Activated T-cell treated with anti-CD3 and anti-CD28 coated beads, Interleukin-2, amount 50 U/mL, for 4 hours (primary cell): ENCODE data around the gene DDX43. TPM values are rescaled to one million over a fixed set of nuclear protein-coding genes. Genes with fewer than 3 reads are reported as not detected.
A peak's percentile ranks its signal among the peaks of the same experiment; 100 is the strongest.

ENCODE experiments used
- ATAC-seq, 2 donors: fragments of 200-7000 bp; cut with Tn5 transposase; one replicate each; pipeline ENCODE4 v1.10.0; 2021
- DNase-seq: peaks from one replicate; pipeline ENCODE4 v3.0.0-alpha.2; 2020
- H3K27me3 Mint-ChIP-seq: one replicate; pipeline ENCODE4 v1.8.0; 2021; ENCODE audit warnings: low read depth, mixed read lengths
- H3K36me3 Mint-ChIP-seq: one replicate; pipeline ENCODE4 v1.8.0; 2022; ENCODE audit warnings: mixed read lengths; ENCODE audit not compliant: insufficient read depth
- H3K4me1 Mint-ChIP-seq: one replicate; pipeline ENCODE4 v1.8.0; 2021; ENCODE audit warnings: low read depth, mixed read lengths
- H3K4me3 Mint-ChIP-seq: one replicate; pipeline ENCODE4 v1.8.0; 2021; ENCODE audit warnings: mild to moderate bottlenecking, moderate library complexity, mixed read lengths
- H3K9me3 Mint-ChIP-seq: one replicate; pipeline ENCODE4 v1.8.0; 2021; ENCODE audit warnings: mixed read lengths
- total RNA-seq, 3 donors: library from RNA; stranded (reverse); gene quantifications; one replicate each; pipeline ENCODE4 v1.2.1, GENCODE V29; 2021

Gene DDX43
- under 1 TPM in 2 of 3 donors, not detected in 1; 0.25 to 0.27 TPM for total RNA-seq

DNA sequence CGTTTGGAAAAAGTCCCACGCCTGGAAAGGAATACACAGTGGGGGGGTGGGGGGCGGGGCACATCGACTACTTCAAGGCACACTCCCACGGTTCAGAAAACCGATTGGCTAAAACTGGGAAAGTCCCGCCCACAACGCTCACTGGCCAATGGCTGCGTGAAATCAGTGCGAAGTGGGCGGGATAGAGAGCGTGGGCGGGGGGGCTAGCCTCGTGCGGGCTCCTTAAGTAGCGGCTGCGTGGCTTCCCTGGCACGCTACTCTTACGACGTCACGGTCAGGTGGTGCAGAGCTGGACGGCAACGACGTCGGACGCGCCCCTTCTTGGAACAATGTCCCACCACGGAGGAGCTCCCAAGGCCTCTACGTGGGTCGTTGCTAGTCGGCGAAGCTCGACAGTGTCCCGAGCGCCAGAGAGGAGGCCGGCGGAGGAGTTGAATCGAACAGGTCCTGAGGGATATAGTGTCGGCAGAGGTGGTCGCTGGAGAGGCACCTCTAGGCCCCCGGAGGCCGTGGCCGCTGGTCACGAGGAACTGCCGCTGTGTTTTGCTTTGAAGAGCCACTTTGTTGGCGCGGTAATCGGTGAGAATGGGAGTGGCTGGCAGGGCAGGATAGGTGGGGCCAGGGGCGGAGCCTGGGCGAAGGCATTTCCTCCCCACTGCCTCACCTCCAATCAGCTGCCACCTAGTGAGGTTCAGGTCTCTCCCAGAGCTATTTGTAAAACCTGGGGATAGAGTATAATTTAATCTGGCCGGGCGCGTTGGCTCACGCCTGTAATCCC lies at the start of gene DDX43:
TSS of gene DDX43 (plus strand) at position 252 of the 778 bp plus-strand sequence. CDS start at position 330, 78 bp downstream.
- Mint-ChIP-seq H3K36me3 (no peaks in the 10 kb centered on the region), H3K4me3 (peak within 1 kb of the TSS; percentile 72), H3K9me3 (no peaks in the 10 kb centered on the region), H3K27me3 (no peaks in the 10 kb centered on the region), H3K4me1 (peaks cover 14% of the 10 kb centered on the region)
- DNase-seq = no peak
- peak in 1 of 2 donors; percentile 86 for ATAC-seq

GRCh38 chr6:73348550-73349204 lies 46.0 kb upstream of the DDX43 start:
- Mint-ChIP-seq H3K36me3 (no peaks in the 10 kb centered on the region), H3K4me3 (no peak overlapping the region), H3K27me3 (peaks cover 42% of the 10 kb centered on the region), H3K9me3 (no peaks in the 10 kb centered on the region), H3K4me1 (no peaks in the 10 kb centered on the region)
- ATAC-seq = no peak
- DNase-seq = no peak

- peaks cover 42% of the 10 kb centered on the region for H3K27me3 Mint-ChIP-seq
- ATAC-seq = no peak
- no peak for DNase-seq
- H3K4me3 Mint-ChIP-seq = no peak overlapping the region
- no peaks in the 10 kb centered on the region for H3K9me3 Mint-ChIP-seq
- H3K4me1 Mint-ChIP-seq = no peaks in the 10 kb centered on the region
- no peaks in the 10 kb centered on the region for H3K36me3 Mint-ChIP-seq
Measured at GRCh38 chr6:73349311-73349710, 45.3 kb upstream of the DDX43 start.

DNA sequence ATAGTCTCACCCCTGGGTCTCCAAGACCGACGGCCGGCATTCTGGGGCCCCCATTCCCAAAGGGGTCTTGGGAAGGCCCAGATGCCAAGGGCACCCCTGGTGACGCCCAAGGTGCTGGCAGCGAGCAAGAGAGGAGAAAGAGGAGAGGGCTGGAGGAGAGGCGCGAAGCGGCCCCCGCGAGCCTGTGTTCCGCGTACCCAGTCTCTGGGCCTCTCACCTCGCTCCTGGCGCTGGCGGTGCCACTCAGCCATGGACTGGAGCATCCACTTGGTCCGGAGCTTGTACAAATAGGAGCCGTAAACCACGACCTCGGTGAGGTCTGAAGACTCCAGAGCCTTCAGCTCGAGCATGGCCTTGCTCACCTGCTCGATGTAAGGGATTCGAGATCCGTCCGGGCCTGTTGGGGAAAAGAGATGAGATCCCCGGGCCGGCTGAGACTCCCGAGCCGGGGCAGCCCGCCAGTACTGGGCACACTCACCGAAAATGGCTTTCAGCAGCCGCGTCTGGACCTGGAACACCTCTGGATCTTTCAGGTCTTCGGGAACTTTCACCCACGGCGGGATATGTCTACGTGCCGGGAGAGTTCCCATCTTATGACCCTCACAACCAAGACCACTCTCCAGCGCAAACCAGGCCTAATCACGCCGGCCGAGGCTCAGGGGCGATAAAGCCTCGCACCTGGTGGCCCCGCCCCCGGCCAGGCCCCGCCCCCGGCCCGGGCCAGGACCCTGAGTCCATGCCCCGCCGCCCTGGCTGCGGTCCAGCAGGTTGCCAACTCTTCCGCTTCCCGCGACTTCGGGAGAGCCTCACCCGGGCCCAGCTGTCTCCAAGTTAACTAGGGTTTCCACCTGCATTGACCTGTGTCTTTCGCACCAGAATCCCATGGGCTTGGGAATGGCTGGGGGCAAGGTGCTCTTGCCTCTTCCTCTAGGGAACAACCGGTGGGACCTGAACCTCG lies 40.7 kb upstream of the DDX43 start, which contains the start of gene DPPA5:
TSS of gene DPPA5 (minus strand) at position 641 of the 958 bp plus-strand sequence. CDS start at position 590, 51 bp downstream.
- no peak within 1 kb of the TSS for H3K4me3 Mint-ChIP-seq
- H3K4me1 Mint-ChIP-seq = no peaks in the 10 kb centered on the region
- no peaks in the 10 kb centered on the region for H3K36me3 Mint-ChIP-seq
- ATAC-seq (no peak), DNase-seq (no peak)
- peaks cover 25% of the 10 kb centered on the region for H3K27me3 Mint-ChIP-seq
- H3K9me3 Mint-ChIP-seq = no peaks in the 10 kb centered on the region

GRCh38 chr6:73362358-73362757 lies 32.3 kb upstream of the DDX43 start, which contains the start of gene KHDC3L:
Gene KHDC3L, plus strand, starts transcription at chr6:73362658. Its CDS starts 72 bp downstream, at chr6:73362730.
- H3K9me3 Mint-ChIP-seq = no peaks in the 10 kb centered on the region
- no peak within 1 kb of the TSS for H3K4me3 Mint-ChIP-seq
- H3K4me1 Mint-ChIP-seq = no peaks in the 10 kb centered on the region
- DNase-seq = no peak
- ATAC-seq = no peak
- no peaks in the 10 kb centered on the region for H3K36me3 Mint-ChIP-seq
- peaks cover 3% of the 10 kb centered on the region for H3K27me3 Mint-ChIP-seq

DNA sequence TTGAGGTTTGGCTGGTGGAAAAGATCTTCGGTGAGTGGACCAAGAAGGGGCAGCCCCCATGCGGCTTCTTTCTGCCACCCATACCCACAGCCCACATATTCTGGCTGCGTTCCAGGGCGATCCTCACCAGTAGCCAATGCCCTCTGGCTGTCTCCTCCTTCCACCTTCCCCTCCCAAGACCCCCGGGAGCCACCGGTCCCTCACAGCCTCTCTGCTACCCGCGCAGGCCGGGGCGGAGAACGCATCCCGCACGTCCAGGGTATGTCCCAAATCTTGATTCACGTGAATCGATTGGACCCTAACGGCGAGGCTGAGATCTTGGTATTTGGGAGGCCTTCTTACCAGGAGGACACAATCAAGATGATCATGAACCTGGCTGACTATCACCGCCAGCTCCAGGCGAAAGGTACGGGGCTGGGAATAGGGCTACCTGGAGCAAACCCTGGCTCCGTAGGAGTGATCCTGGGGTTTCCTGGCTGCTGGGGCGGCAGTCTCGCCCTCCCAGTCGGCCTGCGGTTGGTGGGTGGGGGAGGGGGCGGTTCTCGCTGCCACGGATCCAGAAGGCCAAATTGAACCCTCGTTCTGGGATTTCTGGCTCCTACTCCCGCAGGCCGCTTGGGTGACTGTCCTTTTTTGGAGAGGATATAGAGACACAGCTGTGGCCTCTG lies 31.6 kb upstream of the DDX43 start:
- DNase-seq = no peak
- Mint-ChIP-seq H3K27me3 (peaks cover 3% of the 10 kb centered on the region), H3K4me3 (no peak overlapping the region), H3K4me1 (no peaks in the 10 kb centered on the region), H3K9me3 (no peaks in the 10 kb centered on the region), H3K36me3 (no peaks in the 10 kb centered on the region)
- no peak for ATAC-seq

DNA sequence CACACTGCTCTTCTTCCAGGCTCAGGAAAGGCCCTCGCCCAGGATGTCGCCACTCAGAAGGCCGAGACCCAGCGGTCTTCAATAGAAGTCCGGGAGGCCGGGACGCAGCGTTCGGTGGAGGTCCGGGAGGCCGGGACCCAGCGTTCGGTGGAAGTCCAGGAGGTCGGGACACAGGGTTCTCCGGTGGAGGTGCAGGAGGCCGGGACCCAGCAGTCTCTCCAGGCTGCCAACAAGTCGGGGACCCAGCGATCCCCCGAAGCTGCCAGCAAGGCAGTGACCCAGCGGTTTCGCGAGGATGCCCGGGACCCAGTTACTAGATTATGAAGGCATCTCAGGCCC lies 31.1 kb upstream of the DDX43 start:
- Mint-ChIP-seq H3K4me1 (no peaks in the 10 kb centered on the region), H3K27me3 (peaks cover 3% of the 10 kb centered on the region), H3K9me3 (no peaks in the 10 kb centered on the region), H3K4me3 (no peak overlapping the region), H3K36me3 (no peaks in the 10 kb centered on the region)
- ATAC-seq = no peak
- no peak for DNase-seq

DNA sequence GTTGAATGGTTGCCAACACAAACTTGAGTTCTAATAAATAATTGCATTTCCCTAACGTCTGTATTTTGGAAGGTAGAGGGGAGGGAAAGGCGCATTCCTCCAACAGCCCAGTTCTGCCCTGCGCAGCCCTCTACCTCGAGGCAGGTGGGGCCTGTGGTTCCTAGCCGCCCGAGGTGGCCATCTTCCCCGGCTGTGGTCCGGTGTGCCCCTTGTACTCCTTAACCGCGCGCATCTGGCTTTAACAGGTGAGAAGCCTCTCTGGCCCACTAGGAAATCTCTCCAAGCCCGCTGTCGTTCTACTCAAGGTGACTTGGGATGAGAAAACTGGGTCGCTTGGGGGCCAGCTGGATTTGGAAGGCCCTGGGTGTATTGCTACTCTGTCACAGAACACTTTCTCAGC lies 30.5 kb upstream of the DDX43 start:
- ATAC-seq (no peak), DNase-seq (no peak)
- Mint-ChIP-seq H3K4me1 (no peaks in the 10 kb centered on the region), H3K9me3 (no peaks in the 10 kb centered on the region), H3K27me3 (peaks cover 3% of the 10 kb centered on the region), H3K4me3 (no peak overlapping the region), H3K36me3 (no peaks in the 10 kb centered on the region)

GRCh38 chr6:73364549-73364948 lies 30.1 kb upstream of the DDX43 start:
- ATAC-seq (no peak), DNase-seq (no peak)
- Mint-ChIP-seq H3K36me3 (no peaks in the 10 kb centered on the region), H3K9me3 (no peaks in the 10 kb centered on the region), H3K4me3 (no peak overlapping the region), H3K27me3 (peaks cover 3% of the 10 kb centered on the region), H3K4me1 (no peaks in the 10 kb centered on the region)

- peaks cover 3% of the 10 kb centered on the region for H3K27me3 Mint-ChIP-seq
- no peaks in the 10 kb centered on the region for H3K36me3 Mint-ChIP-seq
- DNase-seq (no peak), ATAC-seq (no peak)
- peaks cover under 1% of the 10 kb centered on the region for H3K9me3 Mint-ChIP-seq
- H3K4me3 Mint-ChIP-seq = no peak overlapping the region
- no peaks in the 10 kb centered on the region for H3K4me1 Mint-ChIP-seq
Measured at GRCh38 chr6:73367761-73368355, 26.8 kb upstream of the DDX43 start.

GRCh38 chr6:73368675-73369074 lies 26.0 kb upstream of the DDX43 start:
- Mint-ChIP-seq H3K9me3 (peaks cover 4% of the 10 kb centered on the region), H3K4me3 (no peak overlapping the region), H3K4me1 (no peaks in the 10 kb centered on the region), H3K27me3 (peaks cover 3% of the 10 kb centered on the region), H3K36me3 (peaks cover 1% of the 10 kb centered on the region)
- no peak for ATAC-seq
- DNase-seq = no peak

- Mint-ChIP-seq H3K4me1 (no peaks in the 10 kb centered on the region), H3K36me3 (peaks cover 1% of the 10 kb centered on the region), H3K27me3 (peaks cover 3% of the 10 kb centered on the region), H3K9me3 (peaks cover 4% of the 10 kb centered on the region), H3K4me3 (no peak overlapping the region)
- ATAC-seq (no peak), DNase-seq (no peak)
Measured at GRCh38 chr6:73369157-73369556, 25.5 kb upstream of the DDX43 start.

GRCh38 chr6:73369563-73369962 lies 25.1 kb upstream of the DDX43 start, which contains the start of gene OOEP:
Gene OOEP, minus strand, starts transcription at chr6:73369897. Its CDS starts 105 bp downstream, at chr6:73369792.
- peaks cover 3% of the 10 kb centered on the region for H3K27me3 Mint-ChIP-seq
- H3K36me3 Mint-ChIP-seq = peaks cover 1% of the 10 kb centered on the region
- no peak within 1 kb of the TSS for H3K4me3 Mint-ChIP-seq
- no peaks in the 10 kb centered on the region for H3K4me1 Mint-ChIP-seq
- no peak for ATAC-seq
- peaks cover 4% of the 10 kb centered on the region for H3K9me3 Mint-ChIP-seq
- DNase-seq = no peak
